Placental pericyte (primary cell): ENCODE results near the gene C3orf62. TPM values are rescaled to one million over a fixed set of nuclear protein-coding genes. Genes with fewer than 3 reads are reported as not detected.

Experiments
- small RNA-seq: library from RNA; depleted of rRNA; stranded (forward); fragments of <200 nt; gene quantifications from one replicate; pipeline ENCODE3, GENCODE V24; 2012; ENCODE audit warnings: low replicate concordance
- total RNA-seq: library from RNA; depleted of rRNA; stranded (reverse); fragments of >200 nt; gene quantifications from 2 replicates; pipeline ENCODE4 v1.2.3, GENCODE V29; 2012

C3orf62 gene
- total RNA-seq = 1.1 and 1.3 TPM in 2 replicates

DNA sequence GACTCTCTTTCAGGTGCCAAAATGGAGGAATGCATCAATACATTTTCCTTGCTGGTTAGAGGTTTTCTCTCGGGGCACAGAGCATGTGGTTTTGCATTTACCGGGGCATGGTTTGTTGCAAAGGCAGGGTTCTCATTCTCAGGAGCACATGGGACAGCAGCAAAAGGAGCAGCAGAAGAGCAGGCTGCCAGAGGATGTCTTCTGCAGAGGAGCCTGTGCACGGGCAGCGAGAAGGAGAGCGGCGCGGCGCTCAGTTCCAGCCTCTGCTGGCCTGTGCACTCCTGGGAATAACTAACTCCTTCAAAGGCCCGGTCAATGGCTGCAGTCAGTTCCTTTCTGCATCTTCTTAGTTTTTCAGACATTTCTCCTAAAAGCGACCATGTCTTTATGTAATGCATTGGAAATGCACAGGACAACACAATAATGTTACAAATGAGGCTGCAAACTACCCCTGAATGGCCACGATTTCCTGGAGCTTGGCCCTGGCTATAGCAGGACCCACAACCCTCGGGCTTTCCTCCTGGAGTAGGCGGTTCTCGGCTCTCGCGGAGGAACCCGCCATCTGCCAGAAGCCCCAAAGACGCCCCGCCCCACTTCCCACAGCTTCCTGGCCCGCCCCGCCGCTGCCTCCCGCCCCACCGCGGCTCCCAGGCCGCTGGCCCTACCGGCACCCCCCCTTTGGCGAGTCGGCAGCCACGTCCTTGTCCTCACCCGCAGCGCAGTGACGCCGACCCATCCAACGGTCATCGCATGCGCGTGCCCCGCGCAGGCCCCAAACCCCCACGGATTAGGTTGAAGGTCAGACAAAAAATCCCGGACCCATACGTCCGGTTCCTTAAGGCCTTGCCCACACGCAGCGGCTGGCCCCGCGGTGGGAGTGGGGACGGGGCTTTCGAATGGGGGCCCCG is at the start of gene C3orf62:
TSS of gene C3orf62 (minus strand) at position 758 of the 908 bp plus-strand sequence. CDS start at position 398, 360 bp downstream.

Small RNA genes within 50 kb of the gene (small RNA-seq; reads per million reads assigned to genes)
- not detected for gene AC121247.2
- not detected for gene MIR4271
- not detected for gene RF00019

Other genes starting within 250 kb of the C3orf62 start
- gene IMPDH2, start 247.8 kb downstream of the C3orf62 start, total RNA-seq = 196 and 272 TPM in 2 replicates
- gene QRICH1, start 183.2 kb downstream of the C3orf62 start, total RNA-seq = 139 and 158 TPM in 2 replicates
- gene QARS1, start 172.5 kb downstream of the C3orf62 start, total RNA-seq = 408 and 447 TPM in 2 replicates
- gene USP19, start 156.4 kb downstream of the C3orf62 start, total RNA-seq = 44.8 and 56.7 TPM in 2 replicates
- gene LAMB2, start 144.2 kb downstream of the C3orf62 start, total RNA-seq = 303 and 395 TPM in 2 replicates
- gene CCDC71, start 110.9 kb downstream of the C3orf62 start, total RNA-seq = 28.5 and 30.0 TPM in 2 replicates
- gene KLHDC8B, start 105.6 kb downstream of the C3orf62 start, total RNA-seq = 17.8 and 41.6 TPM in 2 replicates
- gene USP4, start 62.8 kb upstream of the C3orf62 start, total RNA-seq = 20.8 and 26.9 TPM in 2 replicates
- gene GPX1, start 81.1 kb upstream of the C3orf62 start, total RNA-seq = 136 and 298 TPM in 2 replicates
- 748 and 795 TPM in 2 replicates for gene RHOA, start 134.7 kb upstream of the C3orf62 start, total RNA-seq
- 19.7 and 27.3 TPM in 2 replicates for gene TCTA, start 135.2 kb upstream of the C3orf62 start, total RNA-seq
- 0.29 and 1.1 TPM in 2 replicates for gene AMT, start 145.2 kb upstream of the C3orf62 start, total RNA-seq
- gene NICN1, start 152.1 kb upstream of the C3orf62 start, total RNA-seq = 5.7 and 6.6 TPM in 2 replicates
- 62.4 and 126 TPM in 2 replicates for gene DAG1, start 193.0 kb upstream of the C3orf62 start, total RNA-seq